SJSA1 (cell line): ENCODE results near the gene IL11RA. TPM values are rescaled to one million over a fixed set of nuclear protein-coding genes. Genes with fewer than 3 reads are reported as not detected.
"Not testable (repeated sequence)": the region's sequence is repeated elsewhere in the genome, so short reads cannot be mapped to it uniquely, and the experiment has no call there.

Source experiments
- DNase-seq, 2 experiments: peaks; one replicate each; pipeline ENCODE4 v3.0.0-alpha.2; 2015 to 2020; ENCODE audit warnings: low spot score in 2 of 2, low read depth in 1 of 2
- H3K27ac ChIP-seq: fragments of 250-450 bp; sonication (Bioruptor Pico); 2 replicates; pipeline ENCODE4 v1.5.1; 2020; ENCODE audit warnings: mild to moderate bottlenecking, moderate library complexity
- H3K27me3 ChIP-seq: fragments of 250-450 bp; sonication (Bioruptor Pico); replicated peaks from 2 replicates; pipeline ENCODE4 v1.5.1; 2020; ENCODE audit warnings: mild to moderate bottlenecking, moderate library complexity
- H3K36me3 ChIP-seq: fragments of 250-450 bp; sonication (Bioruptor Pico); 2 replicates; pipeline ENCODE4 v1.5.1; 2020; ENCODE audit warnings: mild to moderate bottlenecking
- H3K4me1 ChIP-seq: fragments of 250-450 bp; sonication (Bioruptor Pico); replicated peaks from 2 replicates; pipeline ENCODE4 v1.6.1; 2021; ENCODE audit warnings: mild to moderate bottlenecking
- H3K4me3 ChIP-seq: fragments of 250-450 bp; sonication (Bioruptor Pico); 2 replicates; pipeline ENCODE4 v1.5.1; 2020; ENCODE audit warnings: mild to moderate bottlenecking
- H3K9me3 ChIP-seq: fragments of 250-450 bp; sonication (Bioruptor Pico); replicated peaks from 2 replicates; pipeline ENCODE4 v1.5.1; 2020; ENCODE audit warnings: mild to moderate bottlenecking
- total RNA-seq: library from RNA; depleted of rRNA; stranded (reverse); fragments of >200 nt; shearing (Covaris generic); gene quantifications from 2 replicates; pipeline ENCODE4 v1.2.3, GENCODE V29; 2014

IL11RA gene
- total RNA-seq, 1 experiment from 2014 or later: 16.4 TPM

GRCh38 chr9:34636791-34637355 is 15.1 kb upstream of the IL11RA start:
- DNase-seq: no peak

GRCh38 chr9:34637356-34638137 is 14.4 kb upstream of the IL11RA start, which contains the start of gene SIGMAR1:
TSS of gene SIGMAR1 (minus strand) at chr9:34637787. CDS start at chr9:34637697, 90 bp downstream.
- Histone ChIP-seq H3K36me3 (no peaks in the 10 kb centered on the region), H3K9me3 (no peaks in the 10 kb centered on the region), H3K27me3 (no peaks in the 10 kb centered on the region), H3K4me1 (peaks cover 15% of the 10 kb centered on the region), H3K27ac (0 out of 2 replicates have a peak within 1 kb of the TSS, but pooled peaks have one; percentile 6), H3K4me3 (peak within 1 kb of the TSS; percentile 65)
- peak; percentile 85 for DNase-seq

More at GRCh38 chr9:34636791-34637355, 15.1 kb upstream of the IL11RA start:
- Histone ChIP-seq H3K4me1 (peaks cover 15% of the 10 kb centered on the region), H3K9me3 (no peaks in the 10 kb centered on the region), H3K27me3 (no peaks in the 10 kb centered on the region), H3K36me3 (no peaks in the 10 kb centered on the region), H3K4me3 (peak overlapping the region; percentile 65), H3K27ac (no peak overlapping the region)

GRCh38 chr9:34638138-34638445 is 13.9 kb upstream of the IL11RA start:
- Histone ChIP-seq H3K36me3 (no peaks in the 10 kb centered on the region), H3K4me1 (peaks cover 15% of the 10 kb centered on the region), H3K4me3 (peak overlapping the region; percentile 65), H3K27ac (0 out of 2 replicates have a peak overlapping the region, but pooled peaks have one; percentile 6), H3K9me3 (no peaks in the 10 kb centered on the region), H3K27me3 (no peaks in the 10 kb centered on the region)
- no peak for DNase-seq

- H3K4me1 ChIP-seq: peaks cover 15% of the 10 kb centered on the region
- DNase-seq, H3K9me3 ChIP-seq, H3K36me3 ChIP-seq, H3K27me3 ChIP-seq, H3K4me3 ChIP-seq, H3K27ac ChIP-seq: not testable (repeated sequence)
These were observed 12.7 kb upstream of the IL11RA start for GRCh38 chr9:34639322-34639721.

- peaks cover 15% of the 10 kb centered on the region for H3K4me1 ChIP-seq
- DNase-seq: no peak
- no peaks in the 10 kb centered on the region for H3K27me3 ChIP-seq
- no peaks in the 10 kb centered on the region for H3K9me3 ChIP-seq
- H3K36me3 ChIP-seq: no peaks in the 10 kb centered on the region
- no peak overlapping the region for H3K4me3 ChIP-seq
- no peak overlapping the region for H3K27ac ChIP-seq
These were observed 9.3 kb upstream of the IL11RA start for GRCh38 chr9:34642679-34643078.

GRCh38 chr9:34644766-34645314 is 7.1 kb upstream of the IL11RA start:
- Histone ChIP-seq H3K27ac (no peak overlapping the region), H3K4me3 (no peak overlapping the region), H3K9me3 (no peaks in the 10 kb centered on the region), H3K27me3 (no peaks in the 10 kb centered on the region), H3K36me3 (peaks cover 8% of the 10 kb centered on the region; the same call in 1 of the 2 replicates), H3K4me1 (peaks cover 11% of the 10 kb centered on the region; the same call in 1 of the 2 replicates)
- no peak for DNase-seq

GRCh38 chr9:34646211-34647083 is 5.5 kb upstream of the IL11RA start, which contains the start of gene GALT:
TSS of gene GALT (plus strand) at chr9:34646675. CDS start at chr9:34646705, 30 bp downstream.
- Histone ChIP-seq H3K27ac (peak within 1 kb of the TSS; percentile 26; the same call in 1 of the 2 replicates), H3K4me1 (peaks cover 11% of the 10 kb centered on the region), H3K36me3 (peaks cover 8% of the 10 kb centered on the region; the same call in 1 of the 2 replicates), H3K27me3 (no peaks in the 10 kb centered on the region), H3K4me3 (peak within 1 kb of the TSS; percentile 70), H3K9me3 (no peaks in the 10 kb centered on the region)
- DNase-seq: peak; percentile 74 to 87

- peaks cover 8% of the 10 kb centered on the region; the same call in 1 of the 2 replicates for H3K36me3 ChIP-seq
- DNase-seq: no peak
- 0 out of 2 replicates have a peak overlapping the region, but pooled peaks have one; percentile 26 for H3K27ac ChIP-seq
- no peaks in the 10 kb centered on the region for H3K9me3 ChIP-seq
- H3K27me3 ChIP-seq: no peaks in the 10 kb centered on the region
- H3K4me1 ChIP-seq: peaks cover 14% of the 10 kb centered on the region
- H3K4me3 ChIP-seq: peak overlapping the region; percentile 70
These were observed 4.9 kb upstream of the IL11RA start for GRCh38 chr9:34647084-34647403.

GRCh38 chr9:34647651-34648050 is 4.3 kb upstream of the IL11RA start:
- H3K4me1 ChIP-seq: peaks cover 20% of the 10 kb centered on the region
- H3K4me3 ChIP-seq: peak overlapping the region; percentile 70
- peaks cover 8% of the 10 kb centered on the region; the same call in 1 of the 2 replicates for H3K36me3 ChIP-seq
- no peaks in the 10 kb centered on the region for H3K27me3 ChIP-seq
- no peak overlapping the region for H3K27ac ChIP-seq
- no peak for DNase-seq
- H3K9me3 ChIP-seq: no peaks in the 10 kb centered on the region

GRCh38 chr9:34648673-34649072 is 3.3 kb upstream of the IL11RA start:
- peaks cover 8% of the 10 kb centered on the region; the same call in 1 of the 2 replicates for H3K36me3 ChIP-seq
- H3K4me1 ChIP-seq: peaks cover 27% of the 10 kb centered on the region
- no peaks in the 10 kb centered on the region for H3K27me3 ChIP-seq
- H3K9me3 ChIP-seq: no peaks in the 10 kb centered on the region
- no peak for DNase-seq
- H3K27ac ChIP-seq: no peak overlapping the region
- no peak overlapping the region for H3K4me3 ChIP-seq

GRCh38 chr9:34650816-34651215 is 1.2 kb upstream of the IL11RA start:
- no peak overlapping the region for H3K27ac ChIP-seq
- no peaks in the 10 kb centered on the region for H3K27me3 ChIP-seq
- H3K4me1 ChIP-seq: peaks cover 27% of the 10 kb centered on the region
- H3K9me3 ChIP-seq: no peaks in the 10 kb centered on the region
- DNase-seq: no peak
- H3K4me3 ChIP-seq: no peak overlapping the region
- H3K36me3 ChIP-seq: peaks cover 8% of the 10 kb centered on the region; the same call in 1 of the 2 replicates

GRCh38 chr9:34651321-34651720 is 664 bp upstream of the IL11RA start:
- H3K36me3 ChIP-seq: peaks cover 8% of the 10 kb centered on the region; the same call in 1 of the 2 replicates
- peaks cover 24% of the 10 kb centered on the region for H3K4me1 ChIP-seq
- peak overlapping the region; percentile 37 for H3K4me3 ChIP-seq
- no peak overlapping the region for H3K27ac ChIP-seq
- no peaks in the 10 kb centered on the region for H3K27me3 ChIP-seq
- DNase-seq: no peak
- H3K9me3 ChIP-seq: no peaks in the 10 kb centered on the region

GRCh38 chr9:34652602-34653000 is 616 bp downstream of the IL11RA start:
- Histone ChIP-seq H3K36me3 (peaks cover 8% of the 10 kb centered on the region; the same call in 1 of the 2 replicates), H3K27me3 (no peaks in the 10 kb centered on the region), H3K9me3 (no peaks in the 10 kb centered on the region), H3K4me1 (peaks cover 18% of the 10 kb centered on the region), H3K4me3 (peak overlapping the region; percentile 37), H3K27ac (no peak overlapping the region)
- no peak for DNase-seq
